ENCODE data around the gene PTPN14.

Gene PTPN14

GRCh38 chr1:214514032-214514818, 37.2 kb downstream of the PTPN14 start:
- no peak; the same call in 2 of the 3 replicates for ATAC-seq
- no peak for TF ChIP-seq ZFP3 (CRISPR knock-in tag; IDR thresholded peaks at IDR 0.05)
- no peak for TF ChIP-seq CREB5 (CRISPR knock-in tag; IDR thresholded peaks at IDR 0.05; ENCODE audit: low read depth)
- TF ChIP-seq TCF4 (CRISPR knock-in tag; IDR thresholded peaks at IDR 0.05; ENCODE audit: borderline replicate concordance): no peak
- TF ChIP-seq PPARA (CRISPR knock-in tag; IDR thresholded peaks at IDR 0.05; ENCODE audit: borderline replicate concordance): no peak
- no peak for TF ChIP-seq CSRNP3 (CRISPR knock-in tag; IDR thresholded peaks at IDR 0.05)
- TF ChIP-seq POU6F1 (CRISPR knock-in tag; IDR thresholded peaks at IDR 0.05; ENCODE audit: borderline replicate concordance, low read depth): no peak

GRCh38 chr1:214513394-214513793, 38.0 kb downstream of the PTPN14 start:
- TF ChIP-seq PATZ1 (CRISPR knock-in tag; IDR thresholded peaks at IDR 0.05; ENCODE audit: borderline replicate concordance): no peak
- TF ChIP-seq CSDC2 (CRISPR knock-in tag; IDR thresholded peaks at IDR 0.05): no peak
- no peak for TF ChIP-seq TOX (CRISPR knock-in tag; IDR thresholded peaks at IDR 0.05; ENCODE audit: borderline replicate concordance)
- no peak for TF ChIP-seq ISL1 (CRISPR knock-in tag; IDR thresholded peaks at IDR 0.05)
- no peak for TF ChIP-seq CREB5 (CRISPR knock-in tag; IDR thresholded peaks at IDR 0.05; ENCODE audit: low read depth)
- TF ChIP-seq BACH2 (CRISPR knock-in tag; IDR thresholded peaks at IDR 0.05; ENCODE audit: borderline replicate concordance): no peak
- no peak for TF ChIP-seq TCF4 (CRISPR knock-in tag; IDR thresholded peaks at IDR 0.05; ENCODE audit: borderline replicate concordance)
- TF ChIP-seq ZC3H10 (CRISPR knock-in tag; IDR thresholded peaks at IDR 0.05): no peak
- TF ChIP-seq ZNF565 (CRISPR knock-in tag; conservative IDR thresholded peaks at IDR 0.05; ENCODE audit: low read depth): no peak
- TF ChIP-seq GLIS3 (CRISPR knock-in tag; IDR thresholded peaks at IDR 0.05): no peak
- no peak for TF ChIP-seq OSR1 (CRISPR knock-in tag; IDR thresholded peaks at IDR 0.05)
- no peak for TF ChIP-seq ZNF8 (CRISPR knock-in tag; IDR thresholded peaks at IDR 0.05)
- no peak for TF ChIP-seq ZFP30 (CRISPR knock-in tag; IDR thresholded peaks at IDR 0.05)
- TF ChIP-seq ARNTL (CRISPR knock-in tag; IDR thresholded peaks at IDR 0.05; ENCODE audit: borderline replicate concordance, low read depth): no peak
- no peak for ATAC-seq

GRCh38 chr1:214511639-214511998, 39.8 kb downstream of the PTPN14 start:
- no peak for ATAC-seq
- no peak for TF ChIP-seq ZNF565 (CRISPR knock-in tag; conservative IDR thresholded peaks at IDR 0.05; ENCODE audit: low read depth)
- TF ChIP-seq ESRRG (CRISPR knock-in tag; IDR thresholded peaks at IDR 0.05): no peak
- no peak for TF ChIP-seq PATZ1 (CRISPR knock-in tag; IDR thresholded peaks at IDR 0.05; ENCODE audit: borderline replicate concordance)
- no peak for TF ChIP-seq ISL1 (CRISPR knock-in tag; IDR thresholded peaks at IDR 0.05)
- no peak for TF ChIP-seq TOX (CRISPR knock-in tag; IDR thresholded peaks at IDR 0.05; ENCODE audit: borderline replicate concordance)
- TF ChIP-seq TSHZ2 (CRISPR knock-in tag; IDR thresholded peaks at IDR 0.05): no peak
- TF ChIP-seq BACH2 (CRISPR knock-in tag; IDR thresholded peaks at IDR 0.05; ENCODE audit: borderline replicate concordance): no peak
- no peak for TF ChIP-seq CREB5 (CRISPR knock-in tag; IDR thresholded peaks at IDR 0.05; ENCODE audit: low read depth)
- TF ChIP-seq TCF4 (CRISPR knock-in tag; IDR thresholded peaks at IDR 0.05; ENCODE audit: borderline replicate concordance): no peak
- TF ChIP-seq RARB (CRISPR knock-in tag; IDR thresholded peaks at IDR 0.05): no peak
- TF ChIP-seq SNAI2 (CRISPR knock-in tag; IDR thresholded peaks at IDR 0.05): no peak
- no peak for TF ChIP-seq OSR1 (CRISPR knock-in tag; IDR thresholded peaks at IDR 0.05)
- TF ChIP-seq GLIS3 (CRISPR knock-in tag; IDR thresholded peaks at IDR 0.05): no peak
- TF ChIP-seq ZFP30 (CRISPR knock-in tag; IDR thresholded peaks at IDR 0.05): no peak
- no peak for TF ChIP-seq ZC3H10 (CRISPR knock-in tag; IDR thresholded peaks at IDR 0.05)
- no peak for TF ChIP-seq ZFP3 (CRISPR knock-in tag; IDR thresholded peaks at IDR 0.05)

Measured in SK-N-SH treated with all-trans-retinoic acid at 6 μM for 48 hours (cell line).